Glutamatergic neuron (in vitro differentiated cells): ENCODE results near the gene MSH5. TPM values are rescaled to one million over a fixed set of nuclear protein-coding genes. Genes with fewer than 3 reads are reported as not detected.

Experiments used
- DNase-seq: peaks from one replicate; pipeline ENCODE4 v3.0.0; 2022
- H3K27ac Mint-ChIP-seq: one replicate; pipeline ENCODE4 v1.8.0; 2020; ENCODE audit warnings: mild to moderate bottlenecking, mixed read lengths, inconsistent platforms; ENCODE audit not compliant: unreplicated experiment
- H3K27me3 Mint-ChIP-seq: one replicate; pipeline ENCODE4 v1.8.0; 2020; ENCODE audit warnings: mild to moderate bottlenecking, moderate library complexity, mixed read lengths, inconsistent platforms; ENCODE audit not compliant: unreplicated experiment
- H3K36me3 Mint-ChIP-seq: one replicate; pipeline ENCODE4 v1.8.0; 2020; ENCODE audit warnings: mild to moderate bottlenecking, mixed read lengths, inconsistent platforms; ENCODE audit not compliant: unreplicated experiment
- H3K4me1 Mint-ChIP-seq: one replicate; pipeline ENCODE4 v1.8.0; 2020; ENCODE audit warnings: mild to moderate bottlenecking, low read depth, mixed read lengths, inconsistent platforms; ENCODE audit not compliant: unreplicated experiment
- H3K4me3 Mint-ChIP-seq: one replicate; pipeline ENCODE4 v1.8.0; 2020; ENCODE audit warnings: mild to moderate bottlenecking, mixed read lengths, inconsistent platforms; ENCODE audit not compliant: unreplicated experiment
- H3K9me3 Mint-ChIP-seq: one replicate; pipeline ENCODE4 v1.8.0; 2020; ENCODE audit warnings: mild to moderate bottlenecking, moderate library complexity, mixed read lengths, inconsistent platforms; ENCODE audit not compliant: unreplicated experiment
- CTCF ChIP-seq: fragments of 200-600 bp; sonication (generic); IDR thresholded peaks from one replicate; pipeline ENCODE4 v1.5.0; 2021; ENCODE audit not compliant: partially characterized antibody, unreplicated experiment
- total RNA-seq: library from RNA; stranded (reverse); fragmentation: NEBNext Ultra II Directional; extraction: Animal tissue kit (Norgen Biotek cat#: 25700); gene quantifications from one replicate; pipeline ENCODE4 v1.2.1, GENCODE V29; 2021; ENCODE audit not compliant: unreplicated experiment

Gene MSH5
- total RNA-seq, 1 donor from 2014 or later, result 25.7 TPM

- Mint-ChIP-seq H3K4me3 (no peak overlapping the region), H3K4me1 (no peaks in the 10 kb centered on the region), H3K9me3 (peaks cover 2% of the 10 kb centered on the region), H3K36me3 (no peaks in the 10 kb centered on the region), H3K27me3 (no peaks in the 10 kb centered on the region), H3K27ac (no peak overlapping the region)
- DNase-seq, result no peak
- TF ChIP-seq CTCF, result no peak
Measured at GRCh38 chr6:31777667-31778050, 37.9 kb downstream of the MSH5 start.

- no peaks in the 10 kb centered on the region for H3K36me3 Mint-ChIP-seq
- peaks cover 2% of the 10 kb centered on the region for H3K9me3 Mint-ChIP-seq
- no peaks in the 10 kb centered on the region for H3K27me3 Mint-ChIP-seq
- no peak for TF ChIP-seq CTCF
- no peaks in the 10 kb centered on the region for H3K4me1 Mint-ChIP-seq
- no peak for DNase-seq
- no peak overlapping the region for H3K4me3 Mint-ChIP-seq
- no peak overlapping the region for H3K27ac Mint-ChIP-seq
Measured at GRCh38 chr6:31778193-31778592, 38.4 kb downstream of the MSH5 start.

DNA sequence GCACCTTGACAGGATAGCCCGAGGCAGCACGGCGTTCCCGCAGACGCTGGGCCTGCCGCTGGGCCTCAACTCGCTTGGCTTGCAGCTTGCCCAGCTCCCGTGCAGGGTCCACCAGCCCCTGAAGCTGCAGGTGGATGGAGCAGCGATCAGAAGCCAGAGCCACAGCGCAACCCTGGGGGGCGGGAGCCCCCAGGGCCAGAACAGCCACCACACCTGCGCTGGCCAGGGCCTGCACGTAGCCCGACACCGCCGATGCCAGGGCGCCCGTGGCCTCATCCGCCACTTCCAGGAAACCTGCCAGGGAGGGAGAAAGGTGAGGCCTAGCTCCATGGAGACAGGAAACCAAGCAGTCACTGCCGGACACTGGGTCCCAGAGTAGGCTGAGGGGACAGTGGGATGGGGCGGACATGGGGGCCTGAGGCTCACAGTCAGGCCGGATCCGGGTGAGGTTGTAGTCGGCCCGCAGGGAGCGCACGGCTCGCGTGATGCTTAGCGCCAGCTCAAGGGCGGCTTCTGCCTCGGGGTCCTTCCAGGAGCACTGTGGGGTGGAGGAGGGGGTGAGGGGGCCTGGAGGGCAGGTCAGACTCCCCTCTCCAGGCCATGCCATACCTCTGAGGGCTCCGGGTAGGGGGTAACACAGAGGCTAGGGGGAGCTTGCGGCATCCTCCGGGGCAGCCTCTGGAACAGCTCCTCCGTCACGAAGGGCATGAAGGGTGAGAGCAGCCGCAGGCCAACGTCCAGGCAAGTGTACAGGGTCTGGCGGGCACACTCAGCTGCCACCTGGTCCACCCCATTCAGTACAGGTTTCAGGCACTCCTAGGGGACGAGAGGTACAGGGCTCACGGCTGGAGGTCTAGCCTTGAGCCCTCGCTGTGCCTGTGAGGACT lies 39.4 kb downstream of the MSH5 start:
- DNase-seq, result no peak
- Mint-ChIP-seq H3K36me3 (no peaks in the 10 kb centered on the region), H3K9me3 (peaks cover 2% of the 10 kb centered on the region)

GRCh38 chr6:31779908-31780307 lies 40.1 kb downstream of the MSH5 start:
- H3K9me3 Mint-ChIP-seq, result peaks cover 2% of the 10 kb centered on the region
- H3K4me3 Mint-ChIP-seq, result no peak overlapping the region
- no peaks in the 10 kb centered on the region for H3K4me1 Mint-ChIP-seq
- no peak for TF ChIP-seq CTCF
- DNase-seq, result no peak
- no peak overlapping the region for H3K27ac Mint-ChIP-seq
- H3K27me3 Mint-ChIP-seq, result peaks cover 2% of the 10 kb centered on the region
- no peaks in the 10 kb centered on the region for H3K36me3 Mint-ChIP-seq

More for the DNA sequence above, 39.4 kb downstream of the MSH5 start:
- H3K27me3 Mint-ChIP-seq, result no peaks in the 10 kb centered on the region
- no peak overlapping the region for H3K27ac Mint-ChIP-seq
- TF ChIP-seq CTCF, result no peak
- H3K4me3 Mint-ChIP-seq, result no peak overlapping the region
- H3K4me1 Mint-ChIP-seq, result no peaks in the 10 kb centered on the region

GRCh38 chr6:31780507-31781243 lies 40.9 kb downstream of the MSH5 start:
- no peak for DNase-seq
- TF ChIP-seq CTCF, result no peak
- Mint-ChIP-seq H3K4me1 (no peaks in the 10 kb centered on the region), H3K9me3 (peaks cover 2% of the 10 kb centered on the region), H3K4me3 (no peak overlapping the region), H3K27ac (no peak overlapping the region), H3K36me3 (no peaks in the 10 kb centered on the region), H3K27me3 (peaks cover 2% of the 10 kb centered on the region)
